Right cardiac atrium (tissue), 5 donors: ENCODE results near the gene PEAK1. TPM values are rescaled to one million over a fixed set of nuclear protein-coding genes. Genes with fewer than 3 reads are reported as not detected.
A peak's percentile ranks its signal among the peaks of the same experiment; 100 is the strongest.

Experiments
- ATAC-seq, 2 donors: fragments of 200-7000 bp; cut with Tn5 transposase; one replicate each; pipeline versions ENCODE4 v1.8.0 to v1.9.1; 2020; ENCODE audit warnings: moderate library complexity in 2 of 2, mild to moderate bottlenecking in 1 of 2
- DNase-seq, 3 donors: peaks; one replicate each; pipeline ENCODE4 v3.0.0-alpha.2; 2020
- H3K27ac ChIP-seq: one replicate; pipeline ENCODE4 v1.5.1; 2013; ENCODE audit warnings: mild to moderate bottlenecking, low read length, control low read depth, moderate library complexity
- H3K27me3 ChIP-seq: one replicate; pipeline ENCODE4 v1.6.1; 2013; ENCODE audit not compliant: control insufficient read depth, insufficient read depth
- H3K4me1 ChIP-seq: one replicate; pipeline ENCODE4 v1.6.1; 2013; ENCODE audit warnings: low read length; ENCODE audit not compliant: control insufficient read depth, insufficient read depth
- H3K4me3 ChIP-seq: one replicate; pipeline ENCODE4 v1.5.1; 2013; ENCODE audit warnings: low read length, control low read depth
- H3K9me3 ChIP-seq: one replicate; pipeline ENCODE4 v1.6.1; 2013; ENCODE audit warnings: low read length; ENCODE audit not compliant: control insufficient read depth
- WGBS: extraction: QIAGEN DNeasy Blood & Tissue Kit; methylation state at CpG from one replicate; pipeline ENCODE4 v1.1.7; 2013; 5-methylcytosine and 5-hydroxymethylcytosine counted together
- intact Hi-C, 4 donors: fragments of 100-400 bp; cut with DNase I; formaldehyde crosslinking; loops; one replicate each; pipeline versions ENCODE4 v1.11.0 to v1.14.0; 2022 to 2023
- long read RNA-seq, 4 donors: library from polyadenylated mRNA; unstranded; transcript quantifications; one replicate each; pipeline ENCODE4 v2.0.0, GENCODE V29; 2020 to 2021
- polyA plus RNA-seq: library from polyadenylated mRNA; stranded (reverse); fragments of 200-250 nt; gene quantifications from one replicate; pipeline ENCODE4 v1.2.3, GENCODE V29; 2013
- total RNA-seq, 4 donors: library from RNA; stranded (reverse); fragmentation: NEBNext Ultra II Directional; extraction: Animal tissue kit (Norgen Biotek cat#: 25700); gene quantifications; one replicate each; pipeline ENCODE4 v1.2.1, GENCODE V29; 2021
- donor health status: healthy with polysubstance abuse.
- donor health status: DM: no; HTN: yes; CAD: no.
- donor health status: DM: no; HTN: no; CAD: no.
- donor health status: DM: no; HTN: yes; CAD: no; lungs with severe emphysema.
- donor health status: DM: yes; HTN: yes; CAD: no.

PEAK1 gene, protein sequence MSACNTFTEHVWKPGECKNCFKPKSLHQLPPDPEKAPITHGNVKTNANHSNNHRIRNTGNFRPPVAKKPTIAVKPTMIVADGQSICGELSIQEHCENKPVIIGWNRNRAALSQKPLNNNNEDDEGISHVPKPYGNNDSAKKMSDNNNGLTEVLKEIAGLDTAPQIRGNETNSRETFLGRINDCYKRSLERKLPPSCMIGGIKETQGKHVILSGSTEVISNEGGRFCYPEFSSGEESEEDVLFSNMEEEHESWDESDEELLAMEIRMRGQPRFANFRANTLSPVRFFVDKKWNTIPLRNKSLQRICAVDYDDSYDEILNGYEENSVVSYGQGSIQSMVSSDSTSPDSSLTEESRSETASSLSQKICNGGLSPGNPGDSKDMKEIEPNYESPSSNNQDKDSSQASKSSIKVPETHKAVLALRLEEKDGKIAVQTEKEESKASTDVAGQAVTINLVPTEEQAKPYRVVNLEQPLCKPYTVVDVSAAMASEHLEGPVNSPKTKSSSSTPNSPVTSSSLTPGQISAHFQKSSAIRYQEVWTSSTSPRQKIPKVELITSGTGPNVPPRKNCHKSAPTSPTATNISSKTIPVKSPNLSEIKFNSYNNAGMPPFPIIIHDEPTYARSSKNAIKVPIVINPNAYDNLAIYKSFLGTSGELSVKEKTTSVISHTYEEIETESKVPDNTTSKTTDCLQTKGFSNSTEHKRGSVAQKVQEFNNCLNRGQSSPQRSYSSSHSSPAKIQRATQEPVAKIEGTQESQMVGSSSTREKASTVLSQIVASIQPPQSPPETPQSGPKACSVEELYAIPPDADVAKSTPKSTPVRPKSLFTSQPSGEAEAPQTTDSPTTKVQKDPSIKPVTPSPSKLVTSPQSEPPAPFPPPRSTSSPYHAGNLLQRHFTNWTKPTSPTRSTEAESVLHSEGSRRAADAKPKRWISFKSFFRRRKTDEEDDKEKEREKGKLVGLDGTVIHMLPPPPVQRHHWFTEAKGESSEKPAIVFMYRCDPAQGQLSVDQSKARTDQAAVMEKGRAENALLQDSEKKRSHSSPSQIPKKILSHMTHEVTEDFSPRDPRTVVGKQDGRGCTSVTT (N-terminal part only)
- 10 to 100 TPM; 71.7 to 97.3 (median 91.3) TPM for total RNA-seq
- polyA plus RNA-seq = 13.8 TPM
- long read RNA-seq, donor 1, full-length matches to known transcripts = 2 of 18 reads
- long read RNA-seq, donor 1, partial matches to known transcripts = 1 of 18 reads
- long read RNA-seq, donor 1, other reads (novel, unspliced or antisense) = 15 of 18 reads
- long read RNA-seq, donor 2, partial matches to known transcripts = 1 of 8 reads
- long read RNA-seq, donor 2, other reads (novel, unspliced or antisense) = 6 of 8 reads
- long read RNA-seq, donor 3, full-length matches to known transcripts = 6 of 25 reads
- long read RNA-seq, donor 3, partial matches to known transcripts = 0 of 25 reads
- long read RNA-seq, donor 3, other reads (novel, unspliced or antisense) = 19 of 25 reads
- long read RNA-seq, donor 4, partial matches to known transcripts = 0 of 5 reads
- long read RNA-seq, donor 4, other reads (novel, unspliced or antisense) = 5 of 5 reads

DNA sequence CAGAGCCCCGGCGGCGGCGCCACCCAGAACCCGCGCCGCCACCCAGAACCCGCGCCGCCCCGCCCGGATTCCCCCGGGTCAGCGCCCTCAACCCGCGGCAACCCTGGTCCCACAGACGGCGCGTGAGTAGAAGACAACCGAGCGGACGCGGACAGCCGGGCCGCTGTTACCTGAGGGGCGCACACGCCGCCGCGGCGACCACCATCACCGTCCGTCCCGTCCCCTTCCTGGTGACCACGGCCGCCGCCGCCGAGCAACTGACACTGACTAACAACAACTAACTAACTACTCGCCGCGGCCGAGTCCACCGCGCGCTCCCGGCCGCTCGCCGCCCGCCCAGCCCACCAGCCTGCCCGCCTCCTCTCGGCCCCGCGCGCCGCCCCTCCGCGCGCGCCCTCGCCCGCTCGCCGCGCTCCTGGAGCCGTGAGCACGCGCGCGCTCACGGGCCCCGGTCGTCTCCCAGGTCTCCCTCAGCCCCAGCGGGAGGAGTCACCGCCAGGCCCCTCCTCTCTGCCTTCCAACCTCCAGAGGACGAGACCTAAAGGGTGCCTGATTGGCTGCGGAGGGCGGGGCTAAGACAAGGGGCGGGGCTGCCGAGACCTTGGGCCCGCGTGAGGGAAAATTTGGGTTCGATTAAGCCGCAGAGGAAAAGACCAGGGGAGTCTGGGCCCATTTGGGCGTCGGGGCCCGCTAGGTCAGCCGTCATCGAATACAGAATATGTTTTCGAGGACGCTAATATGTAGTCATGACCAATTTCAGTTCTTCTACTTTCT is at the start of gene PEAK1:
Gene PEAK1 (minus strand): TSS at position 269 of the 774 bp plus-strand sequence. CDS start 238,178 bp downstream, outside the sequence.
- H3K27me3 ChIP-seq = no peaks in the 10 kb centered on the region
- H3K27ac ChIP-seq = peak within 1 kb of the TSS; percentile 100
- DNase-seq (peak; percentile 100), ATAC-seq (peak; percentile 98 to 99)
- H3K4me1 ChIP-seq = peaks cover 5% of the 10 kb centered on the region
- under 1% methylated on average over 92 of the region's 92 CpGs for WGBS
- H3K4me3 ChIP-seq = peak within 1 kb of the TSS; percentile 87
- no peaks in the 10 kb centered on the region for H3K9me3 ChIP-seq
- intact Hi-C loops = loop anchor here in 3 of 4 donors (5.0 to 10.0 kb wide), 4 partner anchors 65 to 235 kb away; no protein-coding TSS in a partner anchor

DNA sequence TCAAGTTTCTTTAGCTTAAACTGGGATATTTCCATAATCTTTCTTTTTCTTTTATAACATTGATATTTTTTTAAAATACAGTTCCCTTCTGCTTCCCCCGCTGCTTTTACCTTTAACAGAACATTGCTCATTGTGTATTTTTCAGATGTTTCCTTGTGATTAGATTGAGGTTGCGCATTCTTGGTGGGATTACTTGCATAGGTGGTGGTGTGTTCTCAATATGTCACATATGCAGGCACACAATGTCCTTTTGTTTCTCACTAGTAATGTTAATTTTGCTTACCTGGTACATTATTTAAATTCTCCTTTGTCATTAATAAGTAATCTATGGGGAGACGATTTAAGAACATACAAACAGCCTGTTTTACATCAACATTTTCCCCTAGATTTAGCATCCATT is 49.0 kb upstream of the PEAK1 start:
- no peak for ATAC-seq
- Histone ChIP-seq H3K4me1 (peaks cover 1% of the 10 kb centered on the region), H3K4me3 (no peak overlapping the region), H3K9me3 (no peaks in the 10 kb centered on the region), H3K27ac (no peak overlapping the region), H3K27me3 (no peaks in the 10 kb centered on the region)
- WGBS = 89% methylated on average over 3 of the region's 3 CpGs
- intact Hi-C loops = no loop called here
- DNase-seq = no peak

DNA sequence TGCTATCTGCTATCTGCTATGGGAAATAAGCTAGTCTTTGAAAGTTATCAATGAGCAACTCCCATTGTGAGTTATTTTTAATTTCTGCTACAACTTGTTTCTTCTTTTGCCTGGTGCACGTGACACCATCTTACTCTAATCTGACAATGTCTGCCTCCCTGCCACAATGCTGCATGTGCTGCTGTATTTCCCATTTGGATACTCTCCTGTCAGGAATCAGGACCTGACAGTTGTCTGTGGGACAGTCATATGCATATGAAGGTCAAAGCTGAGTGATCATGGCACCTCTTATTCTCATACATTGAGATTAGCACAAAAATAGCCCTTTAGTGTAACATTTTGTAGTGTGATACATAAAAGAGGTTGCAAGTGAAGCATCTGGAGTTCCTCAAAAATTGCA is 46.6 kb upstream of the PEAK1 start:
- no peak overlapping the region for H3K4me3 ChIP-seq
- no peaks in the 10 kb centered on the region for H3K9me3 ChIP-seq
- peak; percentile 45 to 47 for ATAC-seq
- peaks cover 1% of the 10 kb centered on the region for H3K4me1 ChIP-seq
- peak overlapping the region; percentile 53 for H3K27ac ChIP-seq
- H3K27me3 ChIP-seq = no peaks in the 10 kb centered on the region
- intact Hi-C loops = no loop called here
- DNase-seq = no peak
- 67% methylated on average over 1 of the region's 1 CpG for WGBS

DNA sequence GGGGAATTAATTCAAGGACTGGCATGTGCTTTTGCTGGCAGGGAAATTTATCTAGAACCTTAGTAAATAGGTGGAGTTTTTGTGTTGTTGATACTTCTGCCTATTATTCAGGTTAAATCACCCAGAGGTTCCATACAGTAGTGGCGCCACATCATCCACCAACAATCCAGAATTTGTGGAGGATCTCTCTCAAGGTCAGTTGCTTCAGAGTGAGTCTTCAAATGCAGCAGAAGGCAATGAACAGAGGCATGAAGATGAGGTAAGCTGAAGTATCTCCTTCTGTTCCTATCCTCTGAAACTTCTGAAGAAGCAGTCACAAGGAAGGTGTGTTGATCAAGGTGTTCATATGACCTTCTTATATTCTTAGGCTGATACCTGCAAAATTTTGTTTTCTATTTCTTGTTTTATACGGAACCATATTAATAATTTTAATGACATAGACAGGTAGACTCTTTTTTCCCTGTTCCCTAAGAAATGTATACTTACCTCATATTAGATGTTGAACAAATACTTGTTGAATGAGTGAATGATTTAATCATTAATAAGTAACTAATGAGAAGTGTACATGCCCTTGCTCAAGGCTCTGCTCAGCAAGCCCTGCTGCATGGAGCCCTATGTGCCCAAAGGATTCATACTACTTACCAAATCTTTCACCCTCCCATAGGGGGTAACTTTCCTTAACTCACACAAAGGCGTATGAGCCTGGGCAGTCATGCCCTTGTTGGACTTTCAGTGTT is 44.4 kb upstream of the PEAK1 start:
- intact Hi-C loops = no loop called here
- no peak for DNase-seq
- no peak for ATAC-seq
- H3K27me3 ChIP-seq = no peaks in the 10 kb centered on the region
- WGBS = 97% methylated on average over 3 of the region's 3 CpGs
- peaks cover 1% of the 10 kb centered on the region for H3K4me1 ChIP-seq
- H3K4me3 ChIP-seq = no peak overlapping the region
- H3K9me3 ChIP-seq = no peaks in the 10 kb centered on the region
- no peak overlapping the region for H3K27ac ChIP-seq

DNA sequence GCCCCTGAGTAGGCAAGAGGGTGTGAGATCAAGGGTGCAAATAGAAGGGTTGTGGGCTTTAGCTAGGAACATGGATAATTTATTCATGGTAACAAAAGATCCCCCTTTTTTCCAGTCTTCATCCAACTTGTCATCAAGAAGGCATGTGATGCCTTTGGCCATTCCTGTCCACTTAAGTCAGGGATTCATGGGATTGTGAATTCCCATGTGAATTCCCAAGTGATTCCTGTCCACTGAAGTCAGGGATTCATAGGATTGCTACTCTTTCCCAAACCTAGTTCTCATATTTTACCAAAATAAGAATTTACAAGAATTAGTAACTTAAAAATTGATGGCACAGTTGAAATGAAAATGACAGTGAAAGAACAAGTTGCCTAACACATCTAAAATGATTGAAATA is 41.6 kb upstream of the PEAK1 start:
- no peak for ATAC-seq
- Histone ChIP-seq H3K9me3 (no peaks in the 10 kb centered on the region), H3K4me3 (no peak overlapping the region), H3K4me1 (peaks cover 4% of the 10 kb centered on the region), H3K27me3 (no peaks in the 10 kb centered on the region), H3K27ac (no peak overlapping the region)
- intact Hi-C loops = no loop called here
- no peak for DNase-seq

DNA sequence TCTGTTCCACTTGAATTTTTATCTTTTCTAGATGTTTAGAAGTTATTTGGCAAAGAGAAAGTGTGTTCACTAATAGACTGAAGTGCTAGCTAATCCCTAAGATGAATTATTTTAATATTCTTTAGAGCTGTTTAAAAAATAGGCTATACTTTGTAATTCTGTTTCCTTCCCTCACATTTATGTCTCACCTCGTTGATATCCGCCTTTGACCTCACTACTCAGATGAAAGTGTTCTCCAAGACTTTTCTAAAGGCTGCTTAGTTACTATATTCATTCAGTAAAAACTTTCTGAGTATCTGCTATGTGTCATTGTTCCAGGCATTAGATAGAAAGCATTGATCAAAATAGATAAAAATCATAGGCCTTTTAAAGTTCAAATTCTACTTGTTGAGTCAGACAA is 39.1 kb upstream of the PEAK1 start:
- no peaks in the 10 kb centered on the region for H3K9me3 ChIP-seq
- H3K4me3 ChIP-seq = no peak overlapping the region
- DNase-seq (no peak), ATAC-seq (no peak)
- H3K27ac ChIP-seq = no peak overlapping the region
- intact Hi-C loops = no loop called here
- peaks cover 7% of the 10 kb centered on the region for H3K4me1 ChIP-seq
- no peaks in the 10 kb centered on the region for H3K27me3 ChIP-seq
- WGBS = 76% methylated on average over 2 of the region's 2 CpGs

DNA sequence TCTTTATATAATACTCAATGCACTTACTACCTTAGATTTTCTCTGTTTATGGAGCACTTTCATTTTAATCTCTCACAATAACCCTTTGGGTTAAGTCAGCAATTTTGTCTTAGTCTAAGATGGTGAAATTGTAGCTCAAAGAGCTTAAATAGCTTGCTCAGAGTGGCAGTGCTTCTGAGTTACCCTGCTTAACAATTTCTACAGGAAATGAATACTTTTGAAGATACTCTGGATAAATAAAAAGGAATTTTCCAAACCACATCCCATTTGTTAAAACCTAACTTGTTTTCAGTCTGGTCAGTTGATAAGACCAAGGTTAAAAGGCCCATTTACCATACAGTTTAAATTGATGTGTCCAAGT is 38.0 kb upstream of the PEAK1 start:
- ATAC-seq (peak in 1 of 2 donors; percentile 22), DNase-seq (no peak)
- Histone ChIP-seq H3K9me3 (no peaks in the 10 kb centered on the region), H3K4me3 (no peak overlapping the region), H3K27ac (no peak overlapping the region), H3K27me3 (no peaks in the 10 kb centered on the region), H3K4me1 (peaks cover 7% of the 10 kb centered on the region)
- intact Hi-C loops = no loop called here

DNA sequence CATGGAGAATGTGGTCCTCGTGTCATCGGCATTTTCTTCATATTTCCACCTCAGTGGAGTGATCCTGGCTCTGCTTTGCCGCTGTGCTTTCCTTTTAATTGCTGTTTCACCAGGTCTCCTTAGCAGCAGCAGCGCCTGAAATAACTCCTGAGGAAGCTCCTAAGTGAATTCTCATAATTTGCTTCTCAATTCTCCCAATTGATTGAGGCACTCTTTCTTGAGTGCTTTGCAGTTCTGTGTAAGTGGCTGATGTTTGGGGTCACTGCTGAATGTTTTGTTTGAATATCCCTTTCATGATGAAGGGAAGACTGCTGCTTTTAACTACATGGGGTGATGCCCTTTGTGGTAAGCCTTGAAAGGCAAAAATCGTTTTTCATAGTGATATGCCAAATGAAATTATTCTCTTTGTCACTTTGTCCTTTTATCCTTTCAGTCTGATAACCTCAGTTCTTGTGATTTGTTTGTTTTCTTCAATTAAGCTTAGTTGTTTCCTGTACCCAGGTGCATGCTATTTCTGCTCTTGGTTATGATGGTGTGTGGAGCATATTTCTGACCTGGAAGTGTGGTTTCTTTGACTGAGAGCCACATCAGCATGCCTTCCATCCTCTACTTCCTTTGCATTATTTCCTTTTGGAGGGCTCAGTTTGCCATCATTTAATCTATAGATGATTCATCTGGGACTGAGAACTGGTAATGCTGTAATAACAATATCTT is 37.4 kb upstream of the PEAK1 start:
- peaks cover 7% of the 10 kb centered on the region for H3K4me1 ChIP-seq
- H3K27ac ChIP-seq = no peak overlapping the region
- H3K27me3 ChIP-seq = no peaks in the 10 kb centered on the region
- 58% methylated on average over 5 of the region's 5 CpGs for WGBS
- H3K9me3 ChIP-seq = no peaks in the 10 kb centered on the region
- H3K4me3 ChIP-seq = no peak overlapping the region
- no peak for ATAC-seq
- no peak for DNase-seq
- intact Hi-C loops = no loop called here

DNA sequence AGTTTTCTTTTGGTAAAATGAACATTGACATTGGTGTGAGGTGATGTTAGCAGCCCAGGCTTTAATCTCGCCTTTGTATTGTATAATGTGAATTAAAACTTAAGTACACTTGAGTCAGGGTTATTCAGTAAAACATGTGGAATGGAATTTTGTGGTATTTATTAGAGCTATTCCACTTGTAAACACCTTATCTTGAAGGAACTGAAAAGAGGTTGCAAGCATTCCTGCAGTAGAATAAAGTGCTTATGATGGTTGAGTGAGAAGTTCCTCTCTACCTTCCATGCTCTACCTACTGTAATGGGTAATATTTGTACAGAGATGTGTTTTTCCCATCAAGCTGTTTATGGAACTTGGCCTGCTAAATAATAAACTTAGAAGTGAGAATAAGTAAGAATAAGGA is 36.8 kb upstream of the PEAK1 start:
- 99% methylated on average over 1 of the region's 1 CpG for WGBS
- H3K27ac ChIP-seq = no peak overlapping the region
- H3K4me1 ChIP-seq = peaks cover 7% of the 10 kb centered on the region
- DNase-seq (no peak), ATAC-seq (no peak)
- H3K27me3 ChIP-seq = no peaks in the 10 kb centered on the region
- H3K9me3 ChIP-seq = no peaks in the 10 kb centered on the region
- no peak overlapping the region for H3K4me3 ChIP-seq
- intact Hi-C loops = no loop called here
